Fibroblast of villous mesenchyme (primary cell): ENCODE results near the gene HOXD4. TPM values are rescaled to one million over a fixed set of nuclear protein-coding genes. Genes with fewer than 3 reads are reported as not detected.

Source experiments
- DNase-seq: peaks from one replicate; pipeline ENCODE4 v3.0.0-alpha.2; 2010; ENCODE audit warnings: low read depth
- H3K4me3 ChIP-seq: 2 replicates; pipeline ENCODE4 v1.5.1; 2011; ENCODE audit warnings: low read depth, mild to moderate bottlenecking, low read length
- CTCF ChIP-seq: IDR thresholded peaks from 2 replicates; pipeline ENCODE4 v1.5.1; 2012; ENCODE audit warnings: low read depth, mild to moderate bottlenecking, low read length; ENCODE audit not compliant: insufficient read depth
- total RNA-seq: library from RNA; depleted of rRNA; stranded (reverse); fragments of >200 nt; gene quantifications from 2 replicates; pipeline ENCODE4 v1.2.3, GENCODE V29; 2012

The HOXD4 gene
- total RNA-seq, 1 donor = 7.8 TPM

GRCh38 chr2:176188774-176189680 is 37.7 kb downstream of the HOXD4 start:
- DNase-seq = no peak
- no peak for TF ChIP-seq CTCF
- H3K4me3 ChIP-seq = peak overlapping the region; percentile 65

- DNase-seq = no peak
- no peak overlapping the region for H3K4me3 ChIP-seq
- TF ChIP-seq CTCF = no peak
Observed at GRCh38 chr2:176189681-176190641, 38.6 kb downstream of the HOXD4 start.

GRCh38 chr2:176192351-176192750 is 41.0 kb downstream of the HOXD4 start:
- no peak overlapping the region for H3K4me3 ChIP-seq
- TF ChIP-seq CTCF = no peak
- DNase-seq = no peak

GRCh38 chr2:176193048-176193447 is 41.7 kb downstream of the HOXD4 start:
- no peak overlapping the region for H3K4me3 ChIP-seq
- TF ChIP-seq CTCF = no peak
- no peak for DNase-seq

- TF ChIP-seq CTCF = no peak
- no peak overlapping the region for H3K4me3 ChIP-seq
- no peak for DNase-seq
Observed at GRCh38 chr2:176199902-176200301, 48.6 kb downstream of the HOXD4 start.

- DNase-seq = no peak
- TF ChIP-seq CTCF = no peak
- H3K4me3 ChIP-seq = no peak overlapping the region
Observed at GRCh38 chr2:176200971-176201370, 49.6 kb downstream of the HOXD4 start.
